Natural killer cell (primary cell): Measurements from ENCODE around the gene XPNPEP2. TPM values are rescaled to one million over a fixed set of nuclear protein-coding genes. Genes with fewer than 3 reads are reported as not detected.

ENCODE experiments used
- ATAC-seq, 3 donors: fragments of 150-1000 bp in 2 of 3; fragments of 200-7000 bp in 1 of 3; cut with Tn5 transposase; 1 replicate in 1 of 3; 2 replicates in 2 of 3; pipeline ENCODE4 v1.10.0; 2021; ENCODE audit warnings: mild to moderate bottlenecking in 2 of 3, moderate library complexity in 2 of 3
- DNase-seq, 2 donors: peaks; one replicate each; pipeline versions ENCODE4 v3.0.0 to v3.0.0-alpha.2; 2013 to 2021; ENCODE audit warnings: mixed read lengths in 1 of 2
- H3K27ac ChIP-seq: one replicate; pipeline ENCODE4 v1.5.1; 2013; ENCODE audit warnings: mild to moderate bottlenecking, low read length
- H3K27me3 ChIP-seq: one replicate; pipeline ENCODE4 v1.6.1; 2013; ENCODE audit warnings: low read length; ENCODE audit not compliant: control insufficient read depth, insufficient read depth
- H3K36me3 ChIP-seq: one replicate; pipeline ENCODE4 v1.6.1; 2013; ENCODE audit warnings: low read length; ENCODE audit not compliant: control insufficient read depth, insufficient read depth
- H3K4me1 ChIP-seq: one replicate; pipeline ENCODE4 v1.6.1; 2013; ENCODE audit warnings: low read length; ENCODE audit not compliant: control insufficient read depth, insufficient read depth
- H3K4me3 ChIP-seq: one replicate; pipeline ENCODE4 v1.5.1; 2013; ENCODE audit warnings: low read length
- H3K9me3 ChIP-seq: one replicate; pipeline ENCODE4 v1.6.1; 2013; ENCODE audit warnings: low read length; ENCODE audit not compliant: control insufficient read depth, insufficient read depth
- H3K27ac Mint-ChIP-seq, 2 donors: one replicate each; pipeline ENCODE4 v1.8.0; 2022; ENCODE audit warnings: mild to moderate bottlenecking in 2 of 2, mixed read lengths in 2 of 2, moderate library complexity in 1 of 2
- H3K27me3 Mint-ChIP-seq, 2 donors: one replicate each; pipeline ENCODE4 v1.8.0; 2022; ENCODE audit warnings: low read depth in 2 of 2, mixed read lengths in 2 of 2
- H3K36me3 Mint-ChIP-seq: one replicate; pipeline ENCODE4 v1.8.0; 2022; ENCODE audit warnings: mixed read lengths
- H3K4me1 Mint-ChIP-seq, 2 donors: one replicate each; pipeline ENCODE4 v1.8.0; 2022; ENCODE audit warnings: mixed read lengths in 2 of 2
- H3K4me3 Mint-ChIP-seq: one replicate; pipeline ENCODE4 v1.8.0; 2022; ENCODE audit warnings: mild to moderate bottlenecking, moderate library complexity, mixed read lengths
- H3K9me3 Mint-ChIP-seq, 2 donors: one replicate each; pipeline ENCODE4 v1.8.0; 2022; ENCODE audit warnings: mixed read lengths in 2 of 2
- CTCF ChIP-seq: fragments of 200-600 bp; IDR thresholded peaks from one replicate; pipeline ENCODE4 v1.8.0; 2022; ENCODE audit warnings: antibody characterized with exemption
- WGBS: methylation state at CpG from one replicate; pipeline ENCODE4 v1.1.7; 2013; ENCODE audit warnings: missing lambda C conversion rate; ENCODE audit not compliant: insufficient coverage; 5-methylcytosine and 5-hydroxymethylcytosine counted together
- intact Hi-C: fragments of 100-400 bp; cut with micrococcal nuclease; formaldehyde crosslinking; loops from one replicate; pipeline ENCODE4 v1.14.2; 2022
- total RNA-seq, 4 donors: library from RNA; stranded (reverse); fragments of 120-200 nt in 1 of 4; gene quantifications; one replicate each; pipeline versions ENCODE4 v1.2.3 to v1.2.4, GENCODE V29; 2013 to 2022

XPNPEP2 gene
- total RNA-seq, 3 donors from 2014 or later (not counting 1 experiment from before 2014, with no cell fraction given), result 0.96 to 2.6 (median 1.6) TPM

GRCh38 chrX:129760155-129760554 is 21.4 kb downstream of the XPNPEP2 start:
- H3K9me3 Mint-ChIP-seq, result no peaks in the 10 kb centered on the region
- H3K4me1 ChIP-seq, result peaks cover 63% of the 10 kb centered on the region
- H3K27me3 Mint-ChIP-seq, result no peaks in the 10 kb centered on the region
- peaks cover 50 to 59% of the 10 kb centered on the region in 2 donors for H3K4me1 Mint-ChIP-seq
- 32% methylated on average over 9 of the region's 9 CpGs for WGBS
- intact Hi-C loops, result loop anchor here (1.0 kb wide), 1 partner anchor 9 kb away; no protein-coding TSS in a partner anchor
- peak overlapping the region; percentile 68 for H3K27ac ChIP-seq
- no peaks in the 10 kb centered on the region for H3K27me3 ChIP-seq
- no peak for TF ChIP-seq CTCF
- H3K4me3 ChIP-seq, result no peak overlapping the region
- H3K36me3 ChIP-seq, result no peaks in the 10 kb centered on the region
- H3K36me3 Mint-ChIP-seq, result no peaks in the 10 kb centered on the region
- DNase-seq (peak in 1 of 2 donors; percentile 21), ATAC-seq (no peak)
- no peaks in the 10 kb centered on the region for H3K9me3 ChIP-seq
- H3K4me3 Mint-ChIP-seq, result peak overlapping the region; percentile 53
- peak overlapping the region; percentile 85 to 87 for H3K27ac Mint-ChIP-seq

- ATAC-seq, result no peak
Measured at GRCh38 chrX:129760981-129761380, 22.2 kb downstream of the XPNPEP2 start.

GRCh38 chrX:129761596-129761995 is 22.8 kb downstream of the XPNPEP2 start:
- H3K9me3 ChIP-seq, result no peaks in the 10 kb centered on the region
- Mint-ChIP-seq H3K4me1 (peaks cover 39 to 50% of the 10 kb centered on the region in 2 donors), H3K36me3 (no peaks in the 10 kb centered on the region), H3K9me3 (no peaks in the 10 kb centered on the region), H3K4me3 (no peak overlapping the region), H3K27me3 (no peaks in the 10 kb centered on the region), H3K27ac (no peak overlapping the region)
- intact Hi-C loops, result no loop called here
- H3K4me3 ChIP-seq, result no peak overlapping the region
- ATAC-seq, result no peak
- H3K27me3 ChIP-seq, result no peaks in the 10 kb centered on the region
- 97% methylated on average over 4 of the region's 4 CpGs for WGBS
- peaks cover 49% of the 10 kb centered on the region for H3K4me1 ChIP-seq
- no peak for TF ChIP-seq CTCF
- H3K36me3 ChIP-seq, result no peaks in the 10 kb centered on the region
- H3K27ac ChIP-seq, result no peak overlapping the region
- DNase-seq, result no peak

More at GRCh38 chrX:129760981-129761380, 22.2 kb downstream of the XPNPEP2 start:
- Mint-ChIP-seq H3K27me3 (no peaks in the 10 kb centered on the region), H3K4me3 (no peak overlapping the region), H3K4me1 (peaks cover 45 to 54% of the 10 kb centered on the region in 2 donors), H3K36me3 (no peaks in the 10 kb centered on the region), H3K9me3 (no peaks in the 10 kb centered on the region), H3K27ac (peak overlapping the region in 1 of 2 donors; percentile 87)
- H3K4me3 ChIP-seq, result no peak overlapping the region
- H3K4me1 ChIP-seq, result peaks cover 55% of the 10 kb centered on the region
- DNase-seq, result no peak
- TF ChIP-seq CTCF, result no peak
- WGBS, result 79% methylated on average over 2 of the region's 6 CpGs
- no peak overlapping the region for H3K27ac ChIP-seq
- no peaks in the 10 kb centered on the region for H3K36me3 ChIP-seq
- no peaks in the 10 kb centered on the region for H3K9me3 ChIP-seq
- H3K27me3 ChIP-seq, result no peaks in the 10 kb centered on the region
- intact Hi-C loops, result loop anchor here (1.0 kb wide), 1 partner anchor 8 kb away; no protein-coding TSS in a partner anchor

GRCh38 chrX:129762448-129762847 is 23.7 kb downstream of the XPNPEP2 start:
- H3K27ac ChIP-seq, result no peak overlapping the region
- H3K4me1 ChIP-seq, result peaks cover 50% of the 10 kb centered on the region
- H3K4me1 Mint-ChIP-seq, result peaks cover 37 to 46% of the 10 kb centered on the region in 2 donors
- no peaks in the 10 kb centered on the region for H3K36me3 Mint-ChIP-seq
- H3K27me3 ChIP-seq, result no peaks in the 10 kb centered on the region
- 97% methylated on average over 3 of the region's 3 CpGs for WGBS
- DNase-seq (no peak), ATAC-seq (no peak)
- no peak for TF ChIP-seq CTCF
- no peak overlapping the region for H3K4me3 Mint-ChIP-seq
- H3K9me3 ChIP-seq, result no peaks in the 10 kb centered on the region
- H3K27me3 Mint-ChIP-seq, result no peaks in the 10 kb centered on the region
- no peaks in the 10 kb centered on the region for H3K9me3 Mint-ChIP-seq
- H3K27ac Mint-ChIP-seq, result no peak overlapping the region
- H3K36me3 ChIP-seq, result no peaks in the 10 kb centered on the region
- intact Hi-C loops, result no loop called here
- no peak overlapping the region for H3K4me3 ChIP-seq
